H9 (cell line): ENCODE measurements around the gene TSPAN32. TPM values are rescaled to one million over a fixed set of nuclear protein-coding genes. Genes with fewer than 3 reads are reported as not detected.

Experiments used
- DNase-seq: peaks from one replicate; pipeline ENCODE4 v3.0.0-alpha.2; 2017
- H2AFZ ChIP-seq: one replicate; pipeline ENCODE4 v1.6.1; 2013; ENCODE audit warnings: mild to moderate bottlenecking, low read length, control low read depth, moderate library complexity
- H2AK5ac ChIP-seq: 2 replicates; pipeline ENCODE4 v1.6.1; 2013; ENCODE audit warnings: low read length, control low read depth, mixed read lengths; ENCODE audit not compliant: insufficient read length
- H2BK120ac ChIP-seq: one replicate; pipeline ENCODE4 v1.6.1; 2013; ENCODE audit warnings: low read depth, mild to moderate bottlenecking, low read length, control low read depth, inconsistent platforms; ENCODE audit not compliant: poor library complexity, severe bottlenecking
- H2BK12ac ChIP-seq: 2 replicates; pipeline ENCODE4 v1.6.1; 2013; ENCODE audit warnings: low read length, control low read depth, mixed read lengths, low read depth; ENCODE audit not compliant: insufficient read length
- H2BK15ac ChIP-seq: 2 replicates; pipeline ENCODE4 v1.6.1; 2013; ENCODE audit warnings: low read depth, low read length, control low read depth
- H2BK20ac ChIP-seq: one replicate; pipeline ENCODE4 v1.6.1; 2013; ENCODE audit warnings: low read depth, mild to moderate bottlenecking, low read length, control low read depth, inconsistent platforms; ENCODE audit not compliant: poor library complexity, severe bottlenecking
- H2BK5ac ChIP-seq: 2 replicates; pipeline ENCODE4 v1.6.1; 2013; ENCODE audit warnings: low read length, control low read depth, mixed read lengths; ENCODE audit not compliant: insufficient read length
- H3K14ac ChIP-seq: 2 replicates; pipeline ENCODE4 v1.6.1; 2013; ENCODE audit warnings: low read length, control low read depth; ENCODE audit not compliant: insufficient read depth
- H3K18ac ChIP-seq: 2 replicates; pipeline ENCODE4 v1.6.1; 2013; ENCODE audit warnings: low read depth, mild to moderate bottlenecking, mixed read lengths, low read length, control low read depth; ENCODE audit not compliant: insufficient read length
- H3K23ac ChIP-seq: 2 replicates; pipeline ENCODE4 v1.6.1; 2013; ENCODE audit warnings: low read length, control low read depth, mixed read lengths, low read depth; ENCODE audit not compliant: insufficient read length
- H3K23me2 ChIP-seq: 2 replicates; pipeline ENCODE4 v1.6.1; 2013; ENCODE audit warnings: low read depth, mild to moderate bottlenecking, mixed read lengths, low read length, control low read depth; ENCODE audit not compliant: insufficient read length, poor library complexity, severe bottlenecking
- H3K27ac ChIP-seq: 2 replicates; pipeline ENCODE4 v1.5.1; 2013; ENCODE audit warnings: low read length, control low read depth, mixed read lengths, low read depth; ENCODE audit not compliant: insufficient read length
- H3K27me3 ChIP-seq: 2 replicates; pipeline ENCODE4 v1.6.1; 2013; ENCODE audit warnings: low read length, control low read depth, inconsistent platforms; ENCODE audit not compliant: insufficient read depth
- H3K4ac ChIP-seq: 2 replicates; pipeline ENCODE4 v1.6.1; 2013; ENCODE audit warnings: low read depth, mild to moderate bottlenecking, control low read depth, inconsistent platforms, low read length, moderate library complexity
- H3K4me1 ChIP-seq: 2 replicates; pipeline ENCODE4 v1.6.1; 2013; ENCODE audit warnings: low read length, control low read depth, inconsistent platforms; ENCODE audit not compliant: insufficient read depth
- H3K4me2 ChIP-seq: 2 replicates; pipeline ENCODE4 v1.6.1; 2013; ENCODE audit warnings: low read length, control low read depth, mixed read lengths; ENCODE audit not compliant: insufficient read length, insufficient read depth
- H3K56ac ChIP-seq: 2 replicates; pipeline ENCODE4 v1.6.1; 2013; ENCODE audit warnings: low read depth, mild to moderate bottlenecking, mixed read lengths, low read length, control low read depth; ENCODE audit not compliant: insufficient read length
- H3K79me1 ChIP-seq: 2 replicates; pipeline ENCODE4 v1.6.1; 2013; ENCODE audit warnings: low read depth, mild to moderate bottlenecking, moderate library complexity, low read length, control low read depth, inconsistent platforms; ENCODE audit not compliant: insufficient read depth, poor library complexity, severe bottlenecking
- H3K79me2 ChIP-seq: 2 replicates; pipeline ENCODE4 v1.6.1; 2013; ENCODE audit warnings: low read length, control low read depth, inconsistent platforms; ENCODE audit not compliant: insufficient read depth
- H3K9ac ChIP-seq: 2 replicates; pipeline ENCODE4 v1.6.1; 2013; ENCODE audit warnings: low read length, control low read depth, mixed read lengths; ENCODE audit not compliant: insufficient read length; ENCODE audit errors: extremely low read depth
- H3K9me3 ChIP-seq: one replicate; pipeline ENCODE4 v1.6.1; 2013; ENCODE audit warnings: low read depth, low read length, inconsistent platforms; ENCODE audit not compliant: control insufficient read depth
- H3T11ph ChIP-seq: one replicate; pipeline ENCODE4 v1.6.1; 2013; ENCODE audit warnings: mild to moderate bottlenecking, low read length, control low read depth, inconsistent platforms
- H4K20me1 ChIP-seq: one replicate; pipeline ENCODE4 v1.6.1; 2013; ENCODE audit not compliant: control insufficient read depth, insufficient read length, insufficient read depth
- H4K5ac ChIP-seq: 2 replicates; pipeline ENCODE4 v1.6.1; 2013; ENCODE audit warnings: low read depth, mild to moderate bottlenecking, mixed read lengths, low read length, control low read depth; ENCODE audit not compliant: insufficient read length
- H4K8ac ChIP-seq: replicated peaks from 2 replicates; pipeline ENCODE4 v1.6.1; 2013; ENCODE audit warnings: low read length, control low read depth, mixed read lengths, low read depth; ENCODE audit not compliant: insufficient read length
- H4K91ac ChIP-seq: 2 replicates; pipeline ENCODE4 v1.6.1; 2013; ENCODE audit warnings: low read depth, mild to moderate bottlenecking, moderate library complexity, mixed read lengths, low read length, control low read depth; ENCODE audit not compliant: insufficient read length
- H3K27ac Mint-ChIP-seq, 3 experiments: 2 replicates in 2 of 3; 3 replicates in 1 of 3; pipeline ENCODE4 v1.8.0; 2020 to 2021; ENCODE audit warnings: mixed read lengths in 3 of 3, mild to moderate bottlenecking in 1 of 3, moderate library complexity in 1 of 3
- H3K27me3 Mint-ChIP-seq: 2 replicates; pipeline ENCODE4 v1.8.0; 2021; ENCODE audit warnings: low read depth, mild to moderate bottlenecking, moderate library complexity, mixed read lengths
- H3K36me3 Mint-ChIP-seq, 3 experiments: 2 replicates in 2 of 3; 3 replicates in 1 of 3; pipeline ENCODE4 v1.8.0; 2020 to 2021; ENCODE audit warnings: low read depth in 3 of 3, mixed read lengths in 3 of 3; ENCODE audit not compliant: insufficient read depth in 1 of 3
- H3K4me1 Mint-ChIP-seq, 2 experiments: 2 replicates each; pipeline ENCODE4 v1.8.0; 2020; ENCODE audit warnings: mixed read lengths in 2 of 2
- H3K4me3 Mint-ChIP-seq, 2 experiments: 2 replicates in 1 of 2; 3 replicates in 1 of 2; pipeline ENCODE4 v1.8.0; 2020 to 2021; ENCODE audit warnings: mild to moderate bottlenecking in 2 of 2, mixed read lengths in 2 of 2, moderate library complexity in 1 of 2
- H3K9me3 Mint-ChIP-seq, 2 experiments: 2 replicates in 1 of 2; 3 replicates in 1 of 2; pipeline ENCODE4 v1.8.0; 2020; ENCODE audit warnings: mild to moderate bottlenecking in 2 of 2, mixed read lengths in 2 of 2, moderate library complexity in 1 of 2
- WGBS: extraction: QIAGEN DNeasy Blood & Tissue Kit; methylation state at CpG from one replicate; pipeline ENCODE4 v1.1.7; 2013; ENCODE audit warnings: missing lambda C conversion rate, low lambda C conversion rate, mixed read lengths; ENCODE audit not compliant: insufficient read length; ENCODE audit errors: extremely low coverage; 5-methylcytosine and 5-hydroxymethylcytosine counted together
- total RNA-seq: library from RNA; stranded (reverse); gene quantifications from 2 replicates; pipeline ENCODE4 v1.2.1, GENCODE V29; 2021
- TF ChIP-seq, protein P1 (sequence below): fragments of 200-600 bp; sonication (generic); conservative IDR thresholded peaks from 3 replicates; pipeline ENCODE4 v1.8.0; 2021; ENCODE audit warnings: antibody characterized with exemption, mild to moderate bottlenecking

The TSPAN32 gene
- total RNA-seq, 1 experiment from 2014 or later, result not detected

DNA sequence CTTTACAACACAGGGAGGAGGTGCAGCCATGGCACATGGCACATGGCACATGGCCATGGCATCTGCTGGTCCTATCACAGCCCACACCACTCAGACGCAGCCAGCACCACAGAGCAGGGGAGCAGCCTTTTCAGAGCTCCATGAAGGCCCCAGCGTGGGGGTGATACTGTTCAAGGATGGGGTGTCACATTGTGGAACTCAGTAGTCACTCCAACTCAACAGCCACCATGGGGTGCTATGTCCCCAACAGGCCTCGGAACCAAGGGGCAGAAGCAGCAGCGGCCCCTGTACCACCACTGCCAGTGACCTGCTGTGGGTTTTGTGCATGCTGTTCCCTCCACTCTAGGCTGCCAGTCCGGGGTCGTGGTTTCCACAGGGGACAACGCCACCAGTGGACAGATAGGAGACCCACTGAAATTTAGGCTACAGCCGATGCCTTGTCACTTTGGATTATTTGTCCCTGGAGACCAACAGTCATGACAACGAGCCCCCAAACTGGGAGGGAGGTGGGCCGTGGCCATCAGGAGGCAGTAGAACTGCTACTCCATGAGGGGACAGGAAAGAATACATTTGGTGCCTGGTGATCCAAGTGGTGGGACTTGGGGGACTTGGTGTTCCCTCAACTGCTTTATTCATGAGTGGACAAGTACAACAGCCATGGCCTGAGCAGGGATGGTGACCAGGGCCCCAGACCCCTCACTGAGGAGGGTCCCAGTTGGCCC lies 44.9 kb downstream of the TSPAN32 start:
- Histone ChIP-seq H3K27ac (no peak overlapping the region), H2BK15ac (no peak overlapping the region), H4K5ac (no peak overlapping the region), H2BK12ac (no peak overlapping the region), H3K4ac (no peak overlapping the region), H3T11ph (no peak overlapping the region), H2BK5ac (no peak overlapping the region), H3K9ac (no peak overlapping the region), H3K27me3 (no peaks in the 10 kb centered on the region; the same call in 1 of the 2 replicates), H3K4me2 (no peak overlapping the region), H2BK20ac (no peak overlapping the region), H3K56ac (no peak overlapping the region), H3K23ac (no peak overlapping the region), H3K14ac (no peak overlapping the region), H2BK120ac (no peak overlapping the region), H4K91ac (no peak overlapping the region), H4K8ac (no peak overlapping the region), H3K79me2 (no peaks in the 10 kb centered on the region), H3K79me1 (no peaks in the 10 kb centered on the region), H2AK5ac (no peak overlapping the region), H3K4me1 (no peaks in the 10 kb centered on the region), H3K18ac (no peak overlapping the region), H2AFZ (no peak overlapping the region), H3K9me3 (peaks cover 13% of the 10 kb centered on the region), H3K23me2 (no peaks in the 10 kb centered on the region), H4K20me1 (no peaks in the 10 kb centered on the region)
- Mint-ChIP-seq H3K27ac (no peak overlapping the region; a peak in 1 of 7 replicates), H3K4me3 (no peak overlapping the region), H3K9me3 (peaks cover 40 to 51% of the 10 kb centered on the region in 2 experiments), H3K36me3 (peaks cover 0 to 8% (median 7%) of the 10 kb centered on the region in 3 experiments; a peak in 4 of 7 replicates), H3K27me3 (peaks cover 64% of the 10 kb centered on the region), H3K4me1 (no peaks in the 10 kb centered on the region)
- no peak for DNase-seq
- no CpG with 5 or more reads among the region's 10 CpGs for WGBS
- TF ChIP-seq, protein P1, sequence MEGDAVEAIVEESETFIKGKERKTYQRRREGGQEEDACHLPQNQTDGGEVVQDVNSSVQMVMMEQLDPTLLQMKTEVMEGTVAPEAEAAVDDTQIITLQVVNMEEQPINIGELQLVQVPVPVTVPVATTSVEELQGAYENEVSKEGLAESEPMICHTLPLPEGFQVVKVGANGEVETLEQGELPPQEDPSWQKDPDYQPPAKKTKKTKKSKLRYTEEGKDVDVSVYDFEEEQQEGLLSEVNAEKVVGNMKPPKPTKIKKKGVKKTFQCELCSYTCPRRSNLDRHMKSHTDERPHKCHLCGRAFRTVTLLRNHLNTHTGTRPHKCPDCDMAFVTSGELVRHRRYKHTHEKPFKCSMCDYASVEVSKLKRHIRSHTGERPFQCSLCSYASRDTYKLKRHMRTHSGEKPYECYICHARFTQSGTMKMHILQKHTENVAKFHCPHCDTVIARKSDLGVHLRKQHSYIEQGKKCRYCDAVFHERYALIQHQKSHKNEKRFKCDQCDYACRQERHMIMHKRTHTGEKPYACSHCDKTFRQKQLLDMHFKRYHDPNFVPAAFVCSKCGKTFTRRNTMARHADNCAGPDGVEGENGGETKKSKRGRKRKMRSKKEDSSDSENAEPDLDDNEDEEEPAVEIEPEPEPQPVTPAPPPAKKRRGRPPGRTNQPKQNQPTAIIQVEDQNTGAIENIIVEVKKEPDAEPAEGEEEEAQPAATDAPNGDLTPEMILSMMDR, result no peak
